Stimulated activated CD8-positive, alpha-beta memory T cell treated with anti-CD3 and anti-CD28 coated beads, Interleukin-2, amount 100 ng/mL, for 48 hours (primary cell): ENCODE measurements around the gene PRCP.
A peak's percentile ranks its signal among the peaks of the same experiment; 100 is the strongest.

Experiments used
- DNase-seq, 2 donors: peaks; one replicate each; pipeline ENCODE4 v3.0.0-alpha.2; 2020; ENCODE audit warnings: low read depth in 2 of 2

Gene PRCP

DNA sequence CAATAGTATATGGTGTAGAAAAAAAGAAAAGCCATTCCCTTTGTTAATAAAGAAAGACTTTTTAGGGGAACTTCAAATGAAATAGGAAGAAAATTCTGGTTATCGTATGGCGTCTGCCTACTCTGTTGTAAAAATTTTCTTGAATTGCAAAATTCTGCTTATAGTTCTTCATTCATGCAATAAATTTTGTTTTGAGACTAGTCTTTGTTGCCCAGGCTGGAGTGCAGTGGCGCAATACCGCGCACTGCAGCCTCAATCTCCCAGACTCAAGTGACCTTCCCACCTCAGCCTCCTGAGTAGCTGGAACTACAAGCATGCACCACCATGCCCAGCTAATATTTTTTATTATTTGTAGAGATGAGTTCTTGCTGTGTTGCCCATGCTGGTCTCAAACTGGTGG is 7.1 kb upstream of the PRCP start:
- DNase-seq, result no peak

DNA sequence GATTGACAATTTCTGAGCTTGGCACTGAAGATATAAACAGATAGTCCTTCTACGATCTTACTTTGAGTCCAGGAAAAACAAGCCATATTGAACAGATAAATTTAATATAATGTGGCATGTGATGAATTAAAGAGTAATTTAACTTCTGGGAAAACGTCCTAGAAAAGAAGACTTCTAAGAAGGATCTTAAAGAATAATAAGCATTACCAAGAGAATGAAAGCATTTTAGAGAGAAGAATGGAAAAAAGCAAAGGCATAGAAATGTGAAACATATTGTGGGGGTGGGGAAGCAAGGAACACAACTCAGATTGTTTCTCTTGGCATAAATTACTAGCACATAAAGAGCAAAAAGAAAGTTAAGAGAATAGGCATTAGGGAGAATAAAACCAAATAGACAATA is 6.7 kb upstream of the PRCP start:
- DNase-seq, result no peak

DNA sequence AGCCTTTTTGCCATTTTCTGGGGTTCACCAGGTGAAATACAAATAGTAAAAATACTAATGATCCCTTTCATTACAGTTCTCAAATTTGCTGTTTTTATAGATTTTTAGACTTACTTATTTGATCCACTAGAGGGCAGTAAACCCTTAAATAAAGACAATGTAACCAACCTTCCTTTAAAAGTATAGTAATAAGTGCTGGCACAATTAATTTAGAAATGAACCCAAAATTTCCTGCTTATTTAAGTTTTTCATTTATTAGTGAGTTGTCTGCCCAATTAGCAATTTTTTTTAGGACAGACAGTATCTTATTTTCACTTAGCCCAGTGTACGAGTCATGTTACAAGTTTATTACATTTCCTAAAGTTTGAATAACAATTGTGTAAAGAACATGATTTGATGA is 6.0 kb upstream of the PRCP start:
- DNase-seq, result no peak

DNA sequence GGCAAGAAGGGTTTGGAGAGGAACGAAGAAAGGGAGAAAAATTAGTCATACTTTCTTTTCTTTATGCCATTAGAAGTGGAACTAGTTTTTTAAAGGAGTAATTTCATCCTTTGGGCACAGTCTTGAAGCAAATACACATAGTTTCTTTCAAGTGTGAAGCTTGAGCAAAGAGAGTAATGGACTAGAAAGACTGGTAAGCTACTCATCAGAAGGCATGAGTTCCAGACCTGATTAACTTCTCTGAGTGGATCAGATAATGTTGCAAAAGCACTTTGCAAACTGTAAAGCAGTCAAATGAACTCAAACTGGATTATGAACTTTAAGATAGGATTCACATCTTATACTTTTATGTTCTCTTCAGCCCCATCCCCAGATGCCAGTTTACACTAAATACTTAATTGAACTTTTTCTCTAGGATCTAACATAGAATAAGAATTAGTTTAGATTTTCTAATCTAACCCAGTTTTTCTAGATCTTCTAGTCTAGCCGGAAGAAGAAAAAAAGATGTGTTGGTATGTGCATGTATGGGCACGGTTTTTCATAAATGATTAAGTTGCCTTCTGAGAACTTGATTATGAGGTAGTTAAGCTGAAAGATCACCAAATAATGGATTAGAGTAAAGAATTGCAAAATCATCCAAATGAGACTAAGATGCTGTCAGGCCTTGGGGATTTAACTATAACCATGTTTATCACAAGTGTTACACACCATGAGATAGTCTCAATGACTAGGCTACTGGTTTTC is 3.8 kb upstream of the PRCP start:
- no peak for DNase-seq

DNA sequence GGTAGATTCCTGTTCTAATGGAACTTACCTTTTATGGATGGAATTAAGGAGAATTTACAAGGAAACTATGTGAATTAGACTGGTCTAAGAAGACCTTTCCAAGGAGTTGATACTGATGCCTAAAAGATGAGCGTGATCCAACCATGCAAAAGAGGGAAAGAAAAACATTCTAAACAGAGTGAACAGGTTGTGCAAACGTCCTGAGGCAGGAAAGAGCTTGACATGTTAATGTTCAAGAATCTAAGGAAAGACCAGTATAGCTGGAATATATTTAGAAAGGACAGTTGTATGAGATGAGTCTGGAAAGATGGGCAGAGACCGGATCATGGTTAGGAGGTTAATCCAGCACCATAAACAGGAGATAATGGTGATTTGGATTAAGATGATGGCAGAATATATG is 2.6 kb upstream of the PRCP start:
- DNase-seq, result no peak

DNA sequence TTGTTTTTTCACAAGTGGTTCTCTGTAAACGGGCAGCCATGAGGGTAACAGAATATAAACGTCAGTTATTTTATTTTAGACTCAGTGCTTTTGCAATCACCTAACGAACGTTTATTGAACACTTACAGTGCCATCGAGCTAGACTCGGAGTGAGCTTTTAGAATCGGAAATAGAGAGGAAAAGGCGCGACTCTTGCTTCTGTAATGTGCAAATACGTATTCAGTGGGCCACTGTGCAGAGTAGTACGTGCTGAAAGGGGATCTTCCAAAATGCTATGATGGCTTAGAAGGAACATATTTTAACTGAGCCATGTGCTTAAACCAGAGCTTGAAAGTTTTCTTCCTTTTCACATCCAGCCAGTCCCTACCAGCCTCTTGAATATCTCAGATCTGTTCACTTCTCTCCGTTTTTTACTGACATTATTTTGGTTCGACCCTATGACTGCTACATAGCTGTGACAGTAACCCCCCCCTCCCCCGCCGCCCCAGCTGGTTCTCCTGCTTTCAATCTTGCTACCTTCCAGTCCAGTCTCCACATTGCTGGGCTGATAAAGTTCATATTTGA is 1.8 kb upstream of the PRCP start:
- DNase-seq, result no peak

DNA sequence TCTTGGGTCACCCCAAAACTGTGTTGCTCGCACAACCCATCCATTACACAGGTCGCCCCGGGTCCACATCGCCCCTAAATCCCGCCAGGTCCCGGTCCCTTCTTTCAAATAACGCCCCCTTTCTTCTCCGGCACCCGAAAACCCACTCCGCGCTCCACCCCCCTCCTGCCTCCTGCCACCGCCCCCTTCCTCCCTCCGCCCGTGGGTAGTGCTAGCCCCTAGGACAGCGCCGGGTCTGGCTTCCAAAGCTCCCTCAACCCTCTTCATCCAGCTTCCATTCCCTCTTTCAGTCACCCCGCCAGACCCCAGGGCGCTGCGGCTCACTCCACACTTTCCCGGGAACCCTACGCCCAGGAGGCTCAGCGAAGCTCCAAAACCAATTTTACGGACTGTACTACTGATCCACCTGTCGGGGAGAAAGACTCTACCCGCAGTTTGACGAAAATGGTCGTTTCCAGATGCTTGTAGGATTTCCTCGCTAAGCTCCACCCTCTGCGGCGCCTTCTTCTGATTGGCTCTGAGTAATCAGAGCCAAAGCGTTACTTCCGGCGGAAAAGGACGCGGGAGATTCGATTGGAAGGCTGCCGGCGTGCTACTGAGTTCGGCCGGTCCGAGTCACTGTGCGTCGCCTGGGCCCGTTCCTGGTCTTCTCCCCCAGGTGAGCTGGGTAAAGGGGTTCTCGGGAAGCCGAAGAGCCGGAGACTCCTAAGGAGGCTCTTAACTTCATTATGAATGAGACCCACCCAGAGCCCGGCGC is 1.1 kb upstream of the PRCP start, which contains the start of gene DDIAS:
Gene DDIAS, plus strand, starts transcription at position 572 of the 757 bp plus-strand sequence. CDS start 13,003 bp downstream, outside the sequence.
- DNase-seq, result peak; percentile 85 to 94

DNA sequence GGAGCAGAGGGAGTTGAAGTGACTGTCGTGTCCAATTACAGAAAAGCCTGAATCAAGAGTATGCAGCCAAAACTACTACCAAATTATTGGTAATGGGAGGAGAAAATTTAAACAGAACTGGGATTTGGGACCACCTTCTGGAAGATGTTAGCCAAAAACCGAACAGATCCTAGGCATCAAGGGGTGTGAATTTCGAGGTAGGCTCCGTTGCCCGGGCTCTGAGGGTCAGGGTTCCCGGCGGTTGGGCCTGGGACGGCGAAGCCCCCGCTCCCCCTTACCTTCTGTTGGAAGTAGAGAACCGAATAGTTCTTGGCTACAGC is 313 bp downstream of the PRCP start:
- DNase-seq, result no peak

DNA sequence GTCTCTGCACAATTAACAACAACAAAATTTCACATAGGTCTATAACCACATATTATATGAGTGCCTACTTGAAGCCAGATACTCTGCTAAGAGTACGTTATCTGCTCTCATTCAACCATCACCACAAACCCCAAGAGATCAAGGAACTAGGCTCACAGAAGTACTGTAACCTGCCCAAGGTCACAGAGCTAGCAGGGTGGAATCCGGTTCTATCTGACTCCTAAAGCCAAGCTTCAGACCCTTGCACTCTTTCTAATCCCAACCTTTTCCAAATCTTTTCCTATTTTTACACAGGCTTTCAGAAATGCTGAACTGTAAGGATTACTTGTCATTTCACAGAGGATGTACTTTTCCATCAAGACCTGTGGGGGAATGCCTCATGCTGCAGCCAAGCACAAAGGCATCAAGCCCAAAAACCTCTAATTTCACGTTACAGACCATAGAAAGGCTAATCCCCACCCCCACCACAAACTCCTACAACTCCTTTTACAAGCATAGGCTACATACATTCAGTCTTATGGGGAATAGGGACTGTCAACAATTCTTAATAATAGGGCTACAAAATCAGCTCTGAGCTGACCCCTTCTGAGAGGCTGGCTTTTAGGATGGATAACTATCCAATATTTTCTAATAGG is 927 bp downstream of the PRCP start:
- DNase-seq, result no peak

DNA sequence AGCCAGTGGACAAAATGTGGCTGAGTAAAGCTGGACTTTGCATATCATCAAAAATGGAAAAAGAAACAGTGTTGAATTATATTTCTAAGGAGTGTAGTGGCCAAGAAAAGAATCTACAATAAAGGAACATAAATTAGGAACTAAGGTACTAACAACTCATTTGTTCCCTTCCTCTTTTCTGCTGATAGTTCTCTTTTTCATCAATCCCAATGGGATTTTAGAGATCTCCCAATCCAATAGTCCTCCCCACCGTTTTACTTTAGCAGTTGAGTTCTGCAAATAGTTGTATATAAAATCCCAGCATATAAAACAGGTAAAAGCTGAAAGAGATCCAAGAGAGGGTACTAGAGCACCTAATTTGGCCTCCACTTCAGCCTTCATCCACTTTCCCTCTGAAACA is 2.0 kb downstream of the PRCP start:
- DNase-seq, result no peak

DNA sequence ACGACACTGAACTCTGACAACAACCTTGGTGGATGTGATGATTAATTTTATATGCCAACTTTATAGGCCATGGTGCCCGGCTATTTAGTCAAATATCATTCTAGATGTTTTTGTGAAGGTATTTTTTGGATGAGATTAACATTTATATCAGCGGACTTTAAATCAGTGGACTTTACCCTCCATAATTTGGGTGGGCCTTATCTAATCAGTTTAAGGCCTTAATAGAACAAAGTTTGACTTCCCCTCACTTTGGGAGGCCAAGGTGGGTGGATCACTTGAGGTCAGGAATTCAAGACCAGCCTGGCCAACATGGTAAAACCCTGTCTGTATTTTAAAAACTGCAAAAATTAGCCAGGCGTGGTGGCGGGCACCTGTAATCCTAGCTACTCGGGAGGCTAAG is 4.0 kb downstream of the PRCP start:
- DNase-seq, result no peak

DNA sequence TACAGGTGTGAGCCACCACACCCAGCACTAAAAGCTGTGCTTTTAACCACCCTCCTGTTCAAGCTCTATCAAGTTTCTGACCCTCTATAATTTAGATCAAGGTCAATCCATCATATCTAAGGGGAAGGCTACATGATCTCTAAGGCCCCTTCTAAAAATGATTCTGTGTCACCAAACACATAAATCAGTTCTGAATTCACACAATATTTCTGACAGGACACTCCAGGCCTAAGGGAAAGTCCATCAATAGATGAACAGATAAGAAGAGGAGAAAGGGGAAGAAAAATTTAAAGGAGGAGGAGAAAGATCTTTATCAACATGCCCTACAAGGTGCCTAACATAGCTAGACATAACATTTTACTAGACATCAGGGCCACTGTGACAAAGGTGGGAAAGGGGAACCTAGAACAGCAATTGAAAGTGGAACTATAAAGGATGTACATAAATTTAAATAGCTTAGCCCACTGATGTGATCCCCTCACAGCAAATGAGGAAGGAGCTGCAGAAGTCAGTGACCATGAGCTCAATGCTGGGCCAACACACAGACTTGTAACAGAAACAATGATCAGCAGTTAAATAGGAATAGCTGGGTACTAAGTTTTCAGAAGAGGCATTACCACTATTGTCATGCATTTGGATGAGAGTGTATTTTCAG is 4.7 kb downstream of the PRCP start:
- DNase-seq, result no peak

DNA sequence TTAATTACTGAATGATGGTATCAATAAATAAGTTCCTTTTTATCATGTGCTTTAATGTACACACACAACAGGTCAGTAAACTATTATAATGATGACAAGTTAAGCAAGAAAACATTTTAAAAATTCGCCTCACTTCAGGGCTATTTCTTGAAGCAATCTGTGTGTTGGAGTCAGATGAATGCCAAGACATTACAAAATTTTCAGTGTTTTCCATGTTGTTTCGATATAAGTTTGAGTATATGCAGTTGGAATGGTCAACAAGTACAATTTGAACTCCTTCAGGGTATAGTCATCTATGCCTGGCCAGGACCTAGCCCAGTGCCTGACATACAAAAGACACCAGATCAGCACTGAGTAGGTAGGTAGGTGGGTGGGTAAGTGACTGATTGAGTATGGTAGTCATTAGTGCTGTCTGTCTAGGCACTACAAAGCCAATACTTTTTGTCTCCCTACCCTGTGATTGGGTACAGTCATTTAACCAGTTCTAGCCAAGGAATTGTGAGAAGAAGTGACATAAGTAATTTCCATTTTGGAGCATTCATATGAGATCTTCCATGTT is 7.5 kb downstream of the PRCP start:
- DNase-seq, result no peak

DNA sequence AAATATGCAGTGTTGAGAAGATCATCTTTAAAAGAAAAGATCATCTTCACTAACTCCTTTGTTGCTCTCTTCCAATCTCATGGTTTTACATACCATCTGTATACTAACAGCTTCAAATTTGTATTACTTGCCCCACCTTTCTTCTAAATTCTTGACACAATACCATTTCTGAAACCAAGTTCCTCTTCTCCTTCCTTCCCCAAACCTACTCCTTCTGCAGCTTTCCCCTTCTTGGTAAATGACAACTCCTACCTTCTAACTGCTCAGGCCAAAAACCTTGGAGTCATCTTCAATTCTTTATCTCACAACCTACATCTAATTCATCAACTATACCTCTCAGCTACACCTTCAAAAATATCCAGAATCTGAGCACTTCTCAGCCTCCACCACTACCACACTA is 9.3 kb downstream of the PRCP start:
- DNase-seq, result no peak

DNA sequence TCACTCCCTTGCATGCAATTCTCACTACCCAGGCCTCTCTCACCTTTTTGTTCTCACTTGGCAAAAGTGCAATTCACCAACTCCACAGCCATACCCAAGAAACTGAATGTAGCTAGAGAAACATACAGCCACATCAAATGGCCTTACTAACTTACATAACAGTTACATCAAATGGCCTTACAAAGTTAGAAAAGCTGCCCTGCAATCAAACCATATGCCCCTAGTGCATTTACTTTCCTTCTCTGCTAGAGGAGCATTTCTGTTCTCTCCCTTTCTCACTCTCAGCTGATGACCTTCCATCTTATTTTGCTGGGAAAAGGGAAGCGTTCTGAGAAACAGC is 10.3 kb downstream of the PRCP start:
- DNase-seq, result no peak

DNA sequence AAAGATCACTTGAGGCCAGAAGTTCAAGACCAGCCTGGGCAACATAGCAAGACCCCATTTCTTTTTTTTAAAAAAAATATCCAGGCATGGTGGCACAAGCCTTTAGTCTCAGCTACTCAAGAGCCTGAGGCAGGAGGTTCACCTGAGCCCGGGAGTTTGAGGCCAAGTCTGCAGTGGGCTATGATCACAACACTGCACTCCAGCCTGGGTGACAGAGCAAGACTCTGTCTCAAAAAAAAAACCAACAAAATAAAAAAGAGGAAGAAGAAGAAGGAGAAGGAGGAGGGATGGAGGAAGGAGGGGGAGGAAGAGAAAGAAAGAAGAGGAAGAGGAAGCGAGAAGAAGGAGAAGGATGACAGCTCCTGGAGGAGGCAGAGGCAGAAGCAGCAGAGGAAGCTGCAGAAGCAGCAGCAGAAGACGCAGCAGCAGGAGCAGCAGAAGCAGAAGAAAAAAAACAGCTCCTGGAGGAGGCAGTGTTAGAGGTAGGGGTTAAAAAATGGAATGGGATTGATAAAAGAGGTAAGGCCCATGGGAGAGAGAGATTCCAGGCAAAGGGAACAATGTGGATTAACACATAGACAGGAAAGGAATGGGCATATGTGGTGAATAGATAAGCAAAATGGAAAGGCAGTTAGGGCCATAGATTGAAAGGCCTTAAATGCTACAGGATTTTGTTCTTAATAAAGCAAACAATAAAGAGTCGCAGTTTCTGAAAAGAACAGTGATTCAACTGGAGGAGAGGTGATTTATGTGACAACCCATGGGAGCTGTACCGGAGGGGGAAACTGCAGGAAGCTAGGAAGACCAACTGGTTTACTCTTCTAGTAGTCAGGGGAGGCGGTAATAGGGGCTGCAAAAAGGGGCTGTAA is 10.9 kb downstream of the PRCP start:
- DNase-seq, result no peak

DNA sequence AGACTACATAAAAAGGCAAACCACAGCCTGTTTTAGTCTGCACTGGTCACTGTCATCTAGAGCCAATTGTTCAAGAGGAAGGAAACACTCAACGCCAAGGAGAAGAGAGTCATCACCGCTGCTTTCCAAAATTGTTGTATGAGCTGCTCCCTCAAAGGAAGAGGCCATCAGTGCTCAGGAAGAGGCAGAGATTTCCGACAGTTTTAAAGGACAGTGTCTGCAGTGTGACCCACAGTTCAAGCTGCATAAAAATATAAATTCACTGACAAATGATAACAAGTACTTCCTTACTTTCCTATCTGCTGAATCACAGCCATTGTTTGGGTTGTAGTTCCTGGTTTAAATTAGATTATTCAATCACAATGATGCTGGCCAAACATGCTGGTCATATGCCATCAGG is 16.4 kb downstream of the PRCP start:
- DNase-seq, result no peak

DNA sequence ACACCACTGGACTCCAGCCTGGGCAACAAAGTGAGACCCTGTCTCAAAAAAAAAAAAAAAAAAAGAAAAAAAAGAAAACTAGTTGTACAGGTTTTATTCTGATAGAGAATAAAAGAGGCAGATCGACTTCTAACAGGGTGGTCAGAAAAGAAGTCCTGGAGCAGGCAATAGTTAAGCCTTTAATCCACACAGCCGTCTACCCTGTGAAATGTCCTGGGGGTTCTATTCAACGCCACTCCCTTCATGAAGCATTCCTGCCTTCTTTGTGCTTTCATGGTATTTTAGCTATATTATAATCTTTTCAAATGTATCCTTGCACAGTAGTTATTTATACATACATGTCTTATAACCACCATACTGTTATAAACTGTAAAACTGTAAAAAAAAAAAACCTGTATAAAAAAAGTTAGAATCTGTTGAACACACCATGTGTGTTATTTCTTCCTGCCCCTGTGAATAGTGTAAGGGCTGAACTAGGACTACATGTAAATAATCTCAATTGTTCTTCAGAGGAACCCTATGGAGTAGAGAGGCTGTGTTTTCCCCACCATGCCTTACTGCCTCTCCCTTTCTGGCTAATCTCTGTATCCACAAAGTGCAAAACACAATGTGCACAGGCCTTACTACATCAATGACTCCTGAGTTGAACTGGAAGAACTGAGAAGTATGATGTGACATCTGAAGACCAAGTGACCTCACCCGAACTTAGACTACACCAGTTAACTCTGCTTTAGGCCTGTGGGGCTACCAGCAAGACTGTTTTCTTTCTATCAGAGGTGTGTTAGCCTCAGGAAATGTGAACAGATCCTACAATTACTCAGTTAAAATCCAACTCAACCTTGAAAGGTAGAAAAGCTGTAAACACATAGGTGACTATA is 25.3 kb downstream of the PRCP start:
- no peak for DNase-seq

DNA sequence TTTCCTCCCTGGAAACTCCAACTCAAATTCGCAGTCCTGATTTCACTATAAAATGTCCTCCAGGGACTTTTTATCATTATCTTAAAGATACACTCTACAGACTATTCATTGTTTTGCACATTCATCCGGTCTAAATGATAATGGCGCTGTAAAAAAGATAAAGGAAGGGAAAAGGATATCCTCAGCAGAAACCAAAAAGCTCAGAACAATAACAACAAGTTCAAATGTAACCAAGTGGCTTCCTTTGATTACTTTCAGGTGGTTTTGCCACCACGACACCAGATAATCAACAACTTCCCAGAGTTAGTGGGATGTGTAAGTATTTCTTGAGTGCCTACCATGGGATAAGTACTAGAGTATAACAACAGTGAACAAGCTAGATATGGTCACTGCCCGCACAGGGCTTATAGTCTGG is 26.3 kb downstream of the PRCP start:
- DNase-seq, result no peak
